HG03342 (cell line): ENCODE data around the gene HAPLN2.
"Not testable (repeated sequence)": the region's sequence is repeated elsewhere in the genome, so short reads cannot be mapped to it uniquely, and the experiment has no call there.

Source experiments
- ATAC-seq: cut with Tn5 transposase; IDR thresholded peaks from one replicate; pipeline ENCODE4 v1.9.1; 2021; ENCODE audit warnings: mild to moderate bottlenecking, moderate library complexity; ENCODE audit not compliant: unreplicated experiment

Gene HAPLN2

GRCh38 chr1:156618853-156619581 is at the start of gene HAPLN2:
HAPLN2 (plus strand) TSS chr1:156619415; CDS start chr1:156623491, 4,076 bp downstream.
- no peak for ATAC-seq

GRCh38 chr1:156571261-156571852 is 47.9 kb upstream of the HAPLN2 start:
- ATAC-seq, result no peak

- ATAC-seq, result peak; percentile 74
These were observed 47.1 kb upstream of the HAPLN2 start, which contains the start of gene IQGAP3 for GRCh38 chr1:156571919-156572662. IQGAP3 (minus strand) TSS chr1:156572565; CDS start chr1:156572529, 36 bp downstream.

GRCh38 chr1:156572663-156573018 is 46.6 kb upstream of the HAPLN2 start:
- no peak for ATAC-seq

GRCh38 chr1:156574039-156574633 is 45.1 kb upstream of the HAPLN2 start:
- ATAC-seq, result no peak

GRCh38 chr1:156577550-156577949 is 41.7 kb upstream of the HAPLN2 start:
- ATAC-seq, result no peak

GRCh38 chr1:156578055-156578454 is 41.2 kb upstream of the HAPLN2 start:
- ATAC-seq, result no peak

- ATAC-seq, result no peak
These were observed 39.7 kb upstream of the HAPLN2 start, which contains the start of gene TTC24 for GRCh38 chr1:156579472-156579871. TTC24 (plus strand) TSS chr1:156579723; CDS start chr1:156581365, 1,642 bp downstream.

- ATAC-seq, result no peak
These were observed 37.4 kb upstream of the HAPLN2 start for GRCh38 chr1:156581661-156582387.

GRCh38 chr1:156582388-156583017 is 36.7 kb upstream of the HAPLN2 start:
- ATAC-seq, result no peak

- no peak for ATAC-seq
These were observed 35.2 kb upstream of the HAPLN2 start for GRCh38 chr1:156583821-156584622.

- no peak for ATAC-seq
These were observed 34.4 kb upstream of the HAPLN2 start for GRCh38 chr1:156584813-156585212.

GRCh38 chr1:156586323-156586722 is 32.9 kb upstream of the HAPLN2 start:
- no peak for ATAC-seq

GRCh38 chr1:156586892-156587477 is 32.2 kb upstream of the HAPLN2 start:
- ATAC-seq, result no peak

GRCh38 chr1:156587927-156588326 is 31.3 kb upstream of the HAPLN2 start:
- ATAC-seq, result not testable (repeated sequence)

GRCh38 chr1:156589546-156589945 is 29.7 kb upstream of the HAPLN2 start:
- ATAC-seq, result no peak

GRCh38 chr1:156590326-156591180 is 28.7 kb upstream of the HAPLN2 start:
- ATAC-seq, result no peak

GRCh38 chr1:156591181-156591431 is 28.1 kb upstream of the HAPLN2 start:
- peak; percentile 18 for ATAC-seq
